DND-41 (cell line): ENCODE data around the gene UBQLN1.

Experiments used
- ATAC-seq: fragments of 200-7000 bp; cut with Tn5 transposase; 3 replicates; pipeline ENCODE4 v1.9.1; 2021; ENCODE audit warnings: low read depth; ENCODE audit not compliant: insufficient read depth
- DNase-seq: peaks from one replicate; pipeline ENCODE4 v3.0.0-alpha.2; 2020
- H2AFZ ChIP-seq: 2 replicates; pipeline ENCODE4 v1.6.0; 2012; ENCODE audit warnings: low read depth, low read length
- H3K27ac ChIP-seq: 2 replicates; pipeline ENCODE4 v1.5.1; 2012; ENCODE audit warnings: low read length, inconsistent platforms
- H3K27me3 ChIP-seq: fragments of 200-600 bp; sonication (generic); 2 replicates; pipeline ENCODE4 v1.6.0; 2012; ENCODE audit warnings: low read length, mild to moderate bottlenecking, inconsistent platforms; ENCODE audit not compliant: insufficient read depth, poor library complexity
- H3K36me3 ChIP-seq: 2 replicates; pipeline ENCODE4 v1.5.1; 2012; ENCODE audit warnings: low read length, inconsistent platforms; ENCODE audit not compliant: insufficient read depth
- H3K4me1 ChIP-seq: 2 replicates; pipeline ENCODE4 v1.5.1; 2012; ENCODE audit warnings: mild to moderate bottlenecking, low read length; ENCODE audit not compliant: insufficient read depth
- H3K4me2 ChIP-seq: 2 replicates; pipeline ENCODE4 v1.6.0; 2012; ENCODE audit warnings: mild to moderate bottlenecking, moderate library complexity, low read length, inconsistent platforms; ENCODE audit not compliant: insufficient read depth
- H3K4me3 ChIP-seq, 2 experiments: fragments of 200-600 bp in 1 of 2; shearing (Covaris generic) in 1 of 2; 2 replicates each; pipeline ENCODE4 v1.5.1; 2012 to 2016; ENCODE audit warnings: inconsistent platforms in 2 of 2, low read length in 2 of 2, mild to moderate bottlenecking in 2 of 2, low read depth in 1 of 2, moderate library complexity in 1 of 2
- H3K79me2 ChIP-seq: 2 replicates; pipeline ENCODE4 v1.6.0; 2012; ENCODE audit warnings: low read length, inconsistent platforms; ENCODE audit not compliant: insufficient read depth
- H3K9ac ChIP-seq: 2 replicates; pipeline ENCODE4 v1.6.0; 2012; ENCODE audit warnings: low read depth, mild to moderate bottlenecking, inconsistent platforms, low read length, moderate library complexity
- H3K9me3 ChIP-seq: 2 replicates; pipeline ENCODE4 v1.5.1; 2012; ENCODE audit warnings: low read length, moderate library complexity, mild to moderate bottlenecking, inconsistent platforms; ENCODE audit not compliant: insufficient read depth, severe bottlenecking
- H4K20me1 ChIP-seq: 2 replicates; pipeline ENCODE4 v1.6.0; 2012; ENCODE audit warnings: low read length; ENCODE audit not compliant: insufficient read depth
- EZH2 ChIP-seq: IDR thresholded peaks from 3 replicates; pipeline ENCODE4 v1.6.1; 2012; ENCODE audit warnings: borderline replicate concordance, low read depth, mild to moderate bottlenecking, moderate library complexity, low read length, inconsistent platforms; ENCODE audit not compliant: severe bottlenecking
- TF ChIP-seq, protein P1 (sequence below): IDR thresholded peaks from 2 replicates; pipeline ENCODE4 v1.5.1; 2012; ENCODE audit warnings: borderline replicate concordance, low read length, moderate library complexity, mild to moderate bottlenecking; ENCODE audit not compliant: poor library complexity, severe bottlenecking; ENCODE audit errors: extremely low read depth

UBQLN1 gene

DNA sequence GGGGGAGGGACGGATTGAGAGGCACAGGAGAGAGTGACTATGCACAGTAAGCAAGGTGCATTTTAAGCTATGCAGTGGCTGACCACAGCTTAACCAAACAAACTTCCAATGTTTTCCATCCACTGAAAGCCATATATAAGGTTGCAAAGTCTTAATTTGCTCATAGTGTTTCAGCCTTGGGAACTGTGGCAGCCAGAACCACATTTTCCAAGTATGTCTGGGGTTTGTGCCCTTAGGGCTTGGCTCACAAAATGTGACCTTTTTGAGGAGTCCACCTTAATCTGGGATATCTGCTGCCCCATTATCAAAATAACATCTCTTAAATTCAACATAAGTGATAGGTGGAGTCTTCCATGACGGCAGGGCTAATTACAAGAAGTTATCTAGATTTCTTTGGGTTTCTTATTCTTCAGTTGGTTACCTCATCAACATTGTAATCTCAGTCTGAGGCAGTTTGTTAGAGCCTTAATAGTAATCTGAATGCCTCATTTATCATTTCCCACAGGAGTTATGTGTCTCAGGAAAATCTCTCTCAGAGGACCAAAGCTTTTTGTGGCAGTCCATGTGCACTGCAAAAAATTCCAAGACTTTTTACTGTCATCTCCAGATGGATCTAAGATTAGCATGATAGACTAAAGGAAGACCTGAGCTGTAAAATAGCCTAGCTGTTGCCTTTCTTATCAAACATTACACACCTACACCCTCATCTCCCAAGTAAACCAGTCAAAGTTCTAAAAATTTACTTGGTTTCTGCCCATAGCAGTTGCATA lies 15.2 kb upstream of the UBQLN1 start:
- DNase-seq: no peak
- no peaks in the 10 kb centered on the region for H3K79me2 ChIP-seq
- no peaks in the 10 kb centered on the region for H4K20me1 ChIP-seq
- H3K4me3 ChIP-seq: no peak overlapping the region
- no peaks in the 10 kb centered on the region for H3K4me1 ChIP-seq
- H3K9me3 ChIP-seq: no peaks in the 10 kb centered on the region
- H3K9ac ChIP-seq: no peak overlapping the region
- no peak overlapping the region for H3K27ac ChIP-seq
- H2AFZ ChIP-seq: no peak overlapping the region
- no peaks in the 10 kb centered on the region for H3K27me3 ChIP-seq
- H3K36me3 ChIP-seq: no peaks in the 10 kb centered on the region
- no peak overlapping the region for H3K4me2 ChIP-seq
- TF ChIP-seq, protein P1, sequence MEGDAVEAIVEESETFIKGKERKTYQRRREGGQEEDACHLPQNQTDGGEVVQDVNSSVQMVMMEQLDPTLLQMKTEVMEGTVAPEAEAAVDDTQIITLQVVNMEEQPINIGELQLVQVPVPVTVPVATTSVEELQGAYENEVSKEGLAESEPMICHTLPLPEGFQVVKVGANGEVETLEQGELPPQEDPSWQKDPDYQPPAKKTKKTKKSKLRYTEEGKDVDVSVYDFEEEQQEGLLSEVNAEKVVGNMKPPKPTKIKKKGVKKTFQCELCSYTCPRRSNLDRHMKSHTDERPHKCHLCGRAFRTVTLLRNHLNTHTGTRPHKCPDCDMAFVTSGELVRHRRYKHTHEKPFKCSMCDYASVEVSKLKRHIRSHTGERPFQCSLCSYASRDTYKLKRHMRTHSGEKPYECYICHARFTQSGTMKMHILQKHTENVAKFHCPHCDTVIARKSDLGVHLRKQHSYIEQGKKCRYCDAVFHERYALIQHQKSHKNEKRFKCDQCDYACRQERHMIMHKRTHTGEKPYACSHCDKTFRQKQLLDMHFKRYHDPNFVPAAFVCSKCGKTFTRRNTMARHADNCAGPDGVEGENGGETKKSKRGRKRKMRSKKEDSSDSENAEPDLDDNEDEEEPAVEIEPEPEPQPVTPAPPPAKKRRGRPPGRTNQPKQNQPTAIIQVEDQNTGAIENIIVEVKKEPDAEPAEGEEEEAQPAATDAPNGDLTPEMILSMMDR: no peak
- no peak for TF ChIP-seq EZH2
- no peak for ATAC-seq

GRCh38 chr9:83721509-83721908 lies 13.8 kb upstream of the UBQLN1 start:
- Histone ChIP-seq H3K4me2 (no peak overlapping the region), H3K27me3 (no peaks in the 10 kb centered on the region), H3K9me3 (no peaks in the 10 kb centered on the region), H4K20me1 (no peaks in the 10 kb centered on the region), H3K27ac (no peak overlapping the region), H3K79me2 (no peaks in the 10 kb centered on the region), H3K36me3 (no peaks in the 10 kb centered on the region), H3K9ac (no peak overlapping the region), H3K4me3 (no peak overlapping the region), H2AFZ (no peak overlapping the region), H3K4me1 (no peaks in the 10 kb centered on the region)
- DNase-seq: no peak
- no peak for TF ChIP-seq EZH2
- TF ChIP-seq, protein P1: no peak
- no peak for ATAC-seq

DNA sequence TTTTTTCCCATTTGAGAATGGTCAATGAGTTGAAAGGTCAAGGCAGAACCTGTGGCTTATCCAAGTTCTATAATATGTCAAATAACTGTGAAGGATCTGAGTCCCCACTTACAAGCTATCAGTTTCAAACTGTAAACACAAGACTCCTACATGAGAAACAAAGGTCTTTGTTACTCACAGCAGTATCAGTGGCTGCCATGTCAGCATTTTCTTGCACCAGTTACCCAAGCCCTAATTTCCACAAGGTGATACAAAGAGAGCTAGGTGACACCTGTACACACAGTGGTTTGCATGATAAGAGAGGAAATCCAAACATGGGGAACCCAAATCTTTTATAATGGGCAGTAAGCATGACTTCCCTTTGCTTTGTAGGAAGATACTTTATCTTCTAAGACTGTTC lies 8.0 kb upstream of the UBQLN1 start:
- no peak overlapping the region for H3K27ac ChIP-seq
- H3K9me3 ChIP-seq: no peaks in the 10 kb centered on the region
- H3K27me3 ChIP-seq: no peaks in the 10 kb centered on the region
- ATAC-seq (no peak), DNase-seq (no peak)
- H3K9ac ChIP-seq: no peak overlapping the region
- H2AFZ ChIP-seq: no peak overlapping the region
- no peaks in the 10 kb centered on the region for H3K4me1 ChIP-seq
- H3K4me3 ChIP-seq: no peak overlapping the region
- no peaks in the 10 kb centered on the region for H4K20me1 ChIP-seq
- TF ChIP-seq, protein P1: no peak
- TF ChIP-seq EZH2: no peak
- H3K36me3 ChIP-seq: no peaks in the 10 kb centered on the region
- H3K4me2 ChIP-seq: no peak overlapping the region
- no peaks in the 10 kb centered on the region for H3K79me2 ChIP-seq
